Heart right ventricle (tissue), 16 donors: ENCODE measurements around the gene TEAD1. TPM values are rescaled to one million over a fixed set of nuclear protein-coding genes. Genes with fewer than 3 reads are reported as not detected.

ENCODE experiments used
- ATAC-seq, 8 donors: fragments of 200-7000 bp; cut with Tn5 transposase; one replicate each; pipeline ENCODE4 v1.9.1; 2020; ENCODE audit warnings: mild to moderate bottlenecking in 8 of 8, moderate library complexity in 8 of 8, moderate number of reproducible peaks in 1 of 8
- DNase-seq, 2 donors: peaks; one replicate each; pipeline ENCODE4 v3.0.0-alpha.2; 2020
- H3K27ac ChIP-seq, 10 donors: fragments of 200-600 bp; sonication (generic) in 2 of 10; one replicate each; pipeline versions ENCODE4 v1.5.0 to v1.8.0; 2020 to 2022; ENCODE audit warnings: mild to moderate bottlenecking in 3 of 10
- H3K27me3 ChIP-seq, 7 donors: fragments of 200-600 bp; one replicate each; pipeline ENCODE4 v1.8.0; 2021 to 2022; ENCODE audit warnings: mild to moderate bottlenecking in 2 of 7
- H3K36me3 ChIP-seq, 9 donors: fragments of 200-600 bp; sonication (generic) in 1 of 9; one replicate each; pipeline versions ENCODE4 v1.5.0 to v1.8.0; 2020 to 2022; ENCODE audit warnings: mild to moderate bottlenecking in 2 of 9
- H3K4me1 ChIP-seq, 9 donors: fragments of 200-600 bp; sonication (generic) in 1 of 9; one replicate each; pipeline versions ENCODE4 v1.5.0 to v1.8.0; 2020 to 2022; ENCODE audit warnings: mild to moderate bottlenecking in 4 of 9
- H3K4me3 ChIP-seq, 10 donors: fragments of 200-600 bp; sonication (generic) in 2 of 10; one replicate each; pipeline versions ENCODE4 v1.5.0 to v1.8.0; 2020 to 2022; ENCODE audit warnings: mild to moderate bottlenecking in 7 of 10, moderate library complexity in 2 of 10
- H3K9me3 ChIP-seq, 11 donors: fragments of 200-600 bp in 10 of 11; sonication (generic) in 2 of 11; one replicate each; pipeline versions ENCODE4 v1.5.0 to v1.8.0; 2013 to 2022; ENCODE audit warnings: mild to moderate bottlenecking in 2 of 11, control low read depth in 1 of 11, moderate library complexity in 1 of 11
- CTCF ChIP-seq, 9 donors: fragments of 200-600 bp; sonication (generic) in 2 of 9; IDR thresholded peaks; one replicate each; pipeline versions ENCODE4 v1.5.0 to v1.8.0; 2021 to 2022; ENCODE audit warnings: antibody characterized with exemption in 9 of 9, mild to moderate bottlenecking in 5 of 9, moderate library complexity in 1 of 9
- WGBS, 2 donors: extraction: QIAGEN DNeasy Blood & Tissue Kit; methylation state at CpG; one replicate each; pipeline ENCODE4 v1.1.7; 2013; ENCODE audit warnings: inconsistent platforms in 1 of 2; 5-methylcytosine and 5-hydroxymethylcytosine counted together
- intact Hi-C, 10 donors: fragments of 100-400 bp; cut with DNase I; formaldehyde crosslinking; loops; one replicate each; pipeline versions ENCODE4 v1.11.1 to v1.14.2; 2022
- polyA plus RNA-seq, 2 donors: library from polyadenylated mRNA; stranded (reverse); fragments of 200-250 nt; gene quantifications; one replicate each; pipeline ENCODE4 v1.2.3, GENCODE V29; 2013
- total RNA-seq, 10 donors: library from RNA; stranded (reverse); fragmentation: NEBNext Ultra II Directional in 3 of 10; extraction: Animal tissue kit (Norgen Biotek cat#: 25700) in 3 of 10; gene quantifications; one replicate each; pipeline versions ENCODE4 v1.2.1 to v1.2.4, GENCODE V29; 2021 to 2023
- donor health status: Arrhythmogenic right ventricular cardiomyopathy.
- donor health status: ischemic (EF 13 %, LVEDD 7.1; RV severe dilation, severe dysfunction).
- donor health status: healthy with polysubstance abuse.
- donor health status: DM: no; HTN: yes; CAD: no.
- donor health status: DM: no; HTN: no; CAD: no.
- donor health status: ischemic (EF 25% LVEDD 6.9; RV normal size, moderate dysfunction).
- donor health status: ischemic (EF 25% LVEDD 5.7; RV mildly dilated, moderate dysfunction).
- donor health status: healthy.
- donor health status: DM: yes; HTN: yes; CAD: no.
- donor health status: Ischemic cardiomyopathy.
- donor health status: ischemic (EF 35%, LVEDD 5.7; RV mildly dilated, moderate dysfunction).
- donor health status: nonischemic (EF 11% LVEDD 7.7; RV severe dilation, severe dysfunction).
- donor health status: DM: yes; HTN: yes; CAD: no.
- donor health status: PGD.
- donor health status: ischemic (EF 29% LVEDD 5.4; RV normal size, mild dysfunction).
- donor health status: nonischemic (EF 23%, LVEDD 6.1; RV moderate dilation, normal function).

Gene TEAD1
- total and polyA plus RNA-seq, 12 donors = 12.7 to 138 (median 116) TPM

GRCh38 chr11:12792018-12792417, 117.8 kb downstream of the TEAD1 start:
- H3K4me3 ChIP-seq = no peak overlapping the region
- ATAC-seq (no peak), DNase-seq (no peak)
- H3K27ac ChIP-seq = no peak overlapping the region
- intact Hi-C loops = no loop called here
- peaks cover 0 to 18% (median 3%) of the 10 kb centered on the region in 9 donors for H3K4me1 ChIP-seq
- no peaks in the 10 kb centered on the region for H3K9me3 ChIP-seq
- peaks cover 0 to 11% (median 0%) of the 10 kb centered on the region in 9 donors for H3K36me3 ChIP-seq
- H3K27me3 ChIP-seq = no peaks in the 10 kb centered on the region
- no peak for TF ChIP-seq CTCF (IDR thresholded peaks at IDR 0.05)

GRCh38 chr11:12792590-12792989, 118.4 kb downstream of the TEAD1 start:
- Histone ChIP-seq H3K4me3 (no peak overlapping the region), H3K9me3 (no peaks in the 10 kb centered on the region), H3K27ac (no peak overlapping the region), H3K36me3 (peaks cover 0 to 11% (median 0%) of the 10 kb centered on the region in 9 donors), H3K4me1 (peaks cover 0 to 22% (median 3%) of the 10 kb centered on the region in 9 donors), H3K27me3 (no peaks in the 10 kb centered on the region)
- no peak for TF ChIP-seq CTCF (IDR thresholded peaks at IDR 0.05)
- DNase-seq (no peak), ATAC-seq (peak in 1 of 8 donors; percentile 40)
- intact Hi-C loops = no loop called here
- WGBS, 2 donors = 69 to 87% methylated on average over 2 of the region's 2 CpGs

- WGBS, 2 donors = 90 to 92% methylated on average over 2 of the region's 2 CpGs
- DNase-seq (no peak), ATAC-seq (no peak)
- Histone ChIP-seq H3K4me3 (no peak overlapping the region), H3K27me3 (no peaks in the 10 kb centered on the region), H3K9me3 (no peaks in the 10 kb centered on the region), H3K27ac (no peak overlapping the region), H3K4me1 (peaks cover 0 to 22% (median 3%) of the 10 kb centered on the region in 9 donors), H3K36me3 (peaks cover 0 to 11% (median 0%) of the 10 kb centered on the region in 9 donors)
- no peak for TF ChIP-seq CTCF (IDR thresholded peaks at IDR 0.05)
- intact Hi-C loops = no loop called here
Measured at GRCh38 chr11:12793065-12793464, 118.8 kb downstream of the TEAD1 start.

- Histone ChIP-seq H3K27me3 (no peaks in the 10 kb centered on the region), H3K4me1 (peaks cover 0 to 20% (median 3%) of the 10 kb centered on the region in 9 donors), H3K9me3 (no peaks in the 10 kb centered on the region), H3K36me3 (peaks cover 0 to 11% (median 0%) of the 10 kb centered on the region in 9 donors), H3K4me3 (no peak overlapping the region), H3K27ac (no peak overlapping the region)
- intact Hi-C loops = no loop called here
- DNase-seq = no peak
- TF ChIP-seq CTCF (IDR thresholded peaks at IDR 0.05) = no peak
- ATAC-seq = no peak
- WGBS, 2 donors = 51 to 53% methylated on average over 2 of the region's 2 CpGs
Measured at GRCh38 chr11:12793506-12793905, 119.3 kb downstream of the TEAD1 start.
